Neural cell (in vitro differentiated cells): ENCODE measurements around the gene MYLK. TPM values are rescaled to one million over a fixed set of nuclear protein-coding genes. Genes with fewer than 3 reads are reported as not detected.

Experiments
- H2AFZ ChIP-seq: fragments of 200-600, 300-800 bp; sonication (generic), shearing (Covaris generic); 2 replicates; pipeline ENCODE4 v1.6.0; 2014; ENCODE audit warnings: low read depth, mild to moderate bottlenecking, antibody characterized with exemption, low read length, moderate library complexity
- H3F3A ChIP-seq: fragments of 200-600 bp; shearing (Covaris generic); 2 replicates; pipeline ENCODE4 v1.6.1; 2016; ENCODE audit warnings: mild to moderate bottlenecking, moderate library complexity, mixed read lengths, antibody characterized with exemption, low read length; ENCODE audit not compliant: insufficient read depth, poor library complexity, severe bottlenecking
- H3K27ac ChIP-seq: fragments of 200-600, 300-800 bp; sonication (generic), shearing (Covaris generic); 2 replicates; pipeline ENCODE4 v1.5.1; 2014; ENCODE audit warnings: mild to moderate bottlenecking, low read length, moderate library complexity
- H3K27me3 ChIP-seq: fragments of 300-800, 200-600 bp; sonication (generic), shearing (Covaris generic); 2 replicates; pipeline ENCODE4 v1.6.0; 2014; ENCODE audit warnings: mild to moderate bottlenecking, low read depth, low read length, moderate library complexity; ENCODE audit not compliant: insufficient read depth
- H3K36me3 ChIP-seq: fragments of 300-800, 200-600 bp; sonication (generic), shearing (Covaris generic); 2 replicates; pipeline ENCODE4 v1.5.1; 2014; ENCODE audit warnings: mild to moderate bottlenecking, antibody characterized with exemption, low read length, moderate library complexity; ENCODE audit not compliant: insufficient read depth
- H3K4me2 ChIP-seq: fragments of 300-800, 200-600 bp; sonication (generic), shearing (Covaris generic); 2 replicates; pipeline ENCODE4 v1.6.0; 2014; ENCODE audit warnings: mild to moderate bottlenecking, low read length
- H3K4me3 ChIP-seq: fragments of 300-800, 200-600 bp; sonication (generic), shearing (Covaris generic); 2 replicates; pipeline ENCODE4 v1.5.1; 2014; ENCODE audit warnings: mild to moderate bottlenecking, low read length, moderate library complexity
- H3K79me2 ChIP-seq: fragments of 200-600 bp; shearing (Covaris generic); replicated peaks from 2 replicates; pipeline ENCODE4 v1.6.0; 2014; ENCODE audit warnings: mild to moderate bottlenecking, low read length, moderate library complexity; ENCODE audit not compliant: insufficient read depth
- H3K9ac ChIP-seq: fragments of 300-800, 200-600 bp; sonication (generic), shearing (Covaris generic); 2 replicates; pipeline ENCODE4 v1.6.1; 2016; ENCODE audit warnings: mild to moderate bottlenecking, low read length, mixed read lengths
- H3K9me2 ChIP-seq: fragments of 200-600 bp; shearing (Covaris generic); 2 replicates; pipeline ENCODE4 v1.6.1; 2016; ENCODE audit warnings: mild to moderate bottlenecking, low read length, mixed read lengths; ENCODE audit not compliant: insufficient read depth
- H3K9me3 ChIP-seq: fragments of 200-600, 300-800 bp; sonication (generic), shearing (Covaris generic); 2 replicates; pipeline ENCODE4 v1.6.1; 2016; ENCODE audit warnings: mild to moderate bottlenecking, mixed run types, low read length, moderate library complexity, mixed read lengths
- H4K20me1 ChIP-seq: fragments of 200-600 bp; shearing (Covaris generic); 2 replicates; pipeline ENCODE4 v1.6.1; 2016; ENCODE audit warnings: mild to moderate bottlenecking, mixed run types; ENCODE audit not compliant: insufficient read depth
- EP300 ChIP-seq: fragments of 450-650 bp; conservative IDR thresholded peaks from 2 replicates; pipeline ENCODE4 v1.6.1; 2014; ENCODE audit warnings: antibody characterized with exemption, mild to moderate bottlenecking, moderate library complexity; ENCODE audit not compliant: poor library complexity, severe bottlenecking
- EZH2 ChIP-seq: fragments of 200-600, 300-800 bp; shearing (Covaris generic), sonication (generic); IDR thresholded peaks from 2 replicates; pipeline ENCODE4 v1.6.1; 2014; ENCODE audit warnings: antibody characterized with exemption, low read length, borderline replicate concordance, mild to moderate bottlenecking; ENCODE audit not compliant: insufficient read depth, poor library complexity, severe bottlenecking
- MXI1 ChIP-seq: fragments of 450-650 bp; conservative IDR thresholded peaks from 2 replicates; pipeline ENCODE4 v1.6.1; 2014; ENCODE audit warnings: antibody characterized with exemption, mild to moderate bottlenecking; ENCODE audit not compliant: poor library complexity, severe bottlenecking
- POLR2AphosphoS5 ChIP-seq: IDR thresholded peaks from 2 replicates; pipeline ENCODE4 v1.6.1; 2012
- RAD21 ChIP-seq: fragments of 450-650 bp; conservative IDR thresholded peaks from 2 replicates; pipeline ENCODE4 v1.6.1; 2014; ENCODE audit warnings: antibody characterized with exemption, mild to moderate bottlenecking, moderate library complexity
- SMC3 ChIP-seq: fragments of 450-650 bp; conservative IDR thresholded peaks from 2 replicates; pipeline ENCODE4 v1.6.1; 2014; ENCODE audit warnings: antibody characterized with exemption, mild to moderate bottlenecking, moderate library complexity; ENCODE audit not compliant: poor library complexity
- TAF1 ChIP-seq: IDR thresholded peaks from 2 replicates; pipeline ENCODE4 v1.6.1; 2012; ENCODE audit warnings: low read depth
- polyA plus RNA-seq: library from polyadenylated mRNA; depleted of rRNA; stranded (reverse); fragments of >200 nt; gene quantifications from 2 replicates; pipeline ENCODE4 v1.2.3, GENCODE V29; 2014
- TF ChIP-seq, protein P1 (sequence below): fragments of 450-650 bp; IDR thresholded peaks from 2 replicates; pipeline ENCODE4 v1.5.1; 2014; ENCODE audit warnings: antibody characterized with exemption, mild to moderate bottlenecking, moderate library complexity; ENCODE audit not compliant: poor library complexity, severe bottlenecking
- TF ChIP-seq, protein P2 (sequence below): IDR thresholded peaks from 2 replicates; pipeline ENCODE4 v1.6.1; 2012; ENCODE audit warnings: borderline replicate concordance

Gene MYLK
- polyA plus RNA-seq, 1 donor from 2014 or later: 0.43 TPM

DNA sequence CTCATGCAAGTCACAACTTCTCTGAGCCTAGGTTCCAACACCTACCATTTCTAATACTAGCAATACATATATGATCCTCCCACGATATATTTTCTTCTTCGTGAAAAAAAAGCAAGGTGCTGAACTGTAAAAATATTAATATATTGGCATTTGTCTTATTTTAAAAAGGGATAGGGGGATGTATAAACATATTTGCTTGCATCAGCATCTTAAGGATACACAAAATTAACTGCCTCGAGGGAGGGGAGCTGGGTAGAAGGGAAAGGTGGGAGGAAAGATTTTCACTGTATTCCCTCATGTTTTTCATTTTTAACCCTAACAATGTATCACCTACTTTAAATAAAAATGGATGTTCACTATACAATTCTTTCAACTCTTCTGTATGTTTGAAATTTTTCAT, 300.6 kb downstream of the MYLK start:
- H4K20me1 ChIP-seq: no peaks in the 10 kb centered on the region
- H3K27me3 ChIP-seq: peaks cover 6% of the 10 kb centered on the region
- H3K36me3 ChIP-seq: no peaks in the 10 kb centered on the region
- TF ChIP-seq POLR2AphosphoS5: no peak
- TF ChIP-seq, protein P1, sequence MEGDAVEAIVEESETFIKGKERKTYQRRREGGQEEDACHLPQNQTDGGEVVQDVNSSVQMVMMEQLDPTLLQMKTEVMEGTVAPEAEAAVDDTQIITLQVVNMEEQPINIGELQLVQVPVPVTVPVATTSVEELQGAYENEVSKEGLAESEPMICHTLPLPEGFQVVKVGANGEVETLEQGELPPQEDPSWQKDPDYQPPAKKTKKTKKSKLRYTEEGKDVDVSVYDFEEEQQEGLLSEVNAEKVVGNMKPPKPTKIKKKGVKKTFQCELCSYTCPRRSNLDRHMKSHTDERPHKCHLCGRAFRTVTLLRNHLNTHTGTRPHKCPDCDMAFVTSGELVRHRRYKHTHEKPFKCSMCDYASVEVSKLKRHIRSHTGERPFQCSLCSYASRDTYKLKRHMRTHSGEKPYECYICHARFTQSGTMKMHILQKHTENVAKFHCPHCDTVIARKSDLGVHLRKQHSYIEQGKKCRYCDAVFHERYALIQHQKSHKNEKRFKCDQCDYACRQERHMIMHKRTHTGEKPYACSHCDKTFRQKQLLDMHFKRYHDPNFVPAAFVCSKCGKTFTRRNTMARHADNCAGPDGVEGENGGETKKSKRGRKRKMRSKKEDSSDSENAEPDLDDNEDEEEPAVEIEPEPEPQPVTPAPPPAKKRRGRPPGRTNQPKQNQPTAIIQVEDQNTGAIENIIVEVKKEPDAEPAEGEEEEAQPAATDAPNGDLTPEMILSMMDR: no peak
- no peak for TF ChIP-seq EP300
- TF ChIP-seq TAF1: no peak
- TF ChIP-seq MXI1: no peak
- no peak for TF ChIP-seq SMC3
- TF ChIP-seq, protein P2, sequence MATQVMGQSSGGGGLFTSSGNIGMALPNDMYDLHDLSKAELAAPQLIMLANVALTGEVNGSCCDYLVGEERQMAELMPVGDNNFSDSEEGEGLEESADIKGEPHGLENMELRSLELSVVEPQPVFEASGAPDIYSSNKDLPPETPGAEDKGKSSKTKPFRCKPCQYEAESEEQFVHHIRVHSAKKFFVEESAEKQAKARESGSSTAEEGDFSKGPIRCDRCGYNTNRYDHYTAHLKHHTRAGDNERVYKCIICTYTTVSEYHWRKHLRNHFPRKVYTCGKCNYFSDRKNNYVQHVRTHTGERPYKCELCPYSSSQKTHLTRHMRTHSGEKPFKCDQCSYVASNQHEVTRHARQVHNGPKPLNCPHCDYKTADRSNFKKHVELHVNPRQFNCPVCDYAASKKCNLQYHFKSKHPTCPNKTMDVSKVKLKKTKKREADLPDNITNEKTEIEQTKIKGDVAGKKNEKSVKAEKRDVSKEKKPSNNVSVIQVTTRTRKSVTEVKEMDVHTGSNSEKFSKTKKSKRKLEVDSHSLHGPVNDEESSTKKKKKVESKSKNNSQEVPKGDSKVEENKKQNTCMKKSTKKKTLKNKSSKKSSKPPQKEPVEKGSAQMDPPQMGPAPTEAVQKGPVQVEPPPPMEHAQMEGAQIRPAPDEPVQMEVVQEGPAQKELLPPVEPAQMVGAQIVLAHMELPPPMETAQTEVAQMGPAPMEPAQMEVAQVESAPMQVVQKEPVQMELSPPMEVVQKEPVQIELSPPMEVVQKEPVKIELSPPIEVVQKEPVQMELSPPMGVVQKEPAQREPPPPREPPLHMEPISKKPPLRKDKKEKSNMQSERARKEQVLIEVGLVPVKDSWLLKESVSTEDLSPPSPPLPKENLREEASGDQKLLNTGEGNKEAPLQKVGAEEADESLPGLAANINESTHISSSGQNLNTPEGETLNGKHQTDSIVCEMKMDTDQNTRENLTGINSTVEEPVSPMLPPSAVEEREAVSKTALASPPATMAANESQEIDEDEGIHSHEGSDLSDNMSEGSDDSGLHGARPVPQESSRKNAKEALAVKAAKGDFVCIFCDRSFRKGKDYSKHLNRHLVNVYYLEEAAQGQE: no peak
- TF ChIP-seq EZH2: no peak
- no peaks in the 10 kb centered on the region for H3K9me3 ChIP-seq
- no peak overlapping the region for H2AFZ ChIP-seq
- peak overlapping the region; percentile 87 for H3K4me3 ChIP-seq
- H3K9ac ChIP-seq: peak overlapping the region; percentile 92
- H3K27ac ChIP-seq: no peak overlapping the region
- peak overlapping the region; percentile 57 for H3K4me2 ChIP-seq
- H3K79me2 ChIP-seq: peaks cover 26% of the 10 kb centered on the region
- peaks cover 4% of the 10 kb centered on the region for H3F3A ChIP-seq
- no peaks in the 10 kb centered on the region for H3K9me2 ChIP-seq

DNA sequence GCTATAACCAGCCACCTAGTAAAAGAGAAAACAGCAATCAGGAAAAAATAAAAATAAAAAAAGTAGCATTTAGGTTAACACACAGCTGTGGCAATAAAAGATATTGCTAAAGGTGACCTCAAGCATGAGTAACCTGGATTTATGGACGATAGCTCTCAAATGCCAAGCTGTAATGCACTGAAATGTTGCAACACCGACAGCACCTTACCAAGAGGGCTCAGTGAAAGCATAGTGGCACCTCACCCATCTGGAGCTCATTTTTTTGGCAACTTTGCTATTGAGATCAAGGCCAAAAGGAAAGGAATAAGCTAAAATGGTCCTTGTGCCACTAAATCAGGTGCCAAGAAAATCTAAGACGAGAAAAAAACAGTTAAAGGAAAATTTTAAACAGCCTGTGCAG, 301.8 kb downstream of the MYLK start:
- TF ChIP-seq, protein P1: no peak
- TF ChIP-seq SMC3 (no peak), EZH2 (no peak), TAF1 (no peak), RAD21 (no peak), EP300 (no peak), POLR2AphosphoS5 (no peak), MXI1 (no peak)
- TF ChIP-seq, protein P2: no peak
- no peak overlapping the region for H3K9ac ChIP-seq
- no peaks in the 10 kb centered on the region for H3K36me3 ChIP-seq
- peaks cover 19% of the 10 kb centered on the region for H3K79me2 ChIP-seq
- H3K9me2 ChIP-seq: no peaks in the 10 kb centered on the region
- no peak overlapping the region for H3K4me3 ChIP-seq
- no peak overlapping the region for H3K27ac ChIP-seq
- H3F3A ChIP-seq: peaks cover 4% of the 10 kb centered on the region
- no peak overlapping the region for H3K4me2 ChIP-seq
- H3K9me3 ChIP-seq: no peaks in the 10 kb centered on the region
- H3K27me3 ChIP-seq: peaks cover 6% of the 10 kb centered on the region
- no peaks in the 10 kb centered on the region for H4K20me1 ChIP-seq
- H2AFZ ChIP-seq: no peak overlapping the region
